Activated CD4-positive, alpha-beta T cell treated with anti-CD3 and anti-CD28 coated beads, Interleukin-2, amount 50 U/mL, for 16 hours (primary cell): ENCODE measurements around the gene KCNMA1.

Source experiments
- DNase-seq: peaks from one replicate; pipeline ENCODE4 v3.0.0-alpha.2; 2020

The KCNMA1 gene

GRCh38 chr10:77631241-77631640 lies 6.4 kb downstream of the KCNMA1 start:
- no peak for DNase-seq

- no peak for DNase-seq
These were observed 7.1 kb downstream of the KCNMA1 start for GRCh38 chr10:77630507-77630848.

- DNase-seq = no peak
These were observed 7.7 kb downstream of the KCNMA1 start for GRCh38 chr10:77629775-77630506.

GRCh38 chr10:77628906-77629730 lies 8.5 kb downstream of the KCNMA1 start:
- no peak for DNase-seq

GRCh38 chr10:77626266-77626935 lies 11.2 kb downstream of the KCNMA1 start:
- DNase-seq = no peak

GRCh38 chr10:77625379-77625778 lies 12.2 kb downstream of the KCNMA1 start:
- DNase-seq = no peak

- no peak for DNase-seq
These were observed 14.7 kb downstream of the KCNMA1 start for GRCh38 chr10:77622889-77623291.

- no peak for DNase-seq
These were observed 16.9 kb downstream of the KCNMA1 start for GRCh38 chr10:77620731-77621130.

GRCh38 chr10:77619964-77620703 lies 17.5 kb downstream of the KCNMA1 start:
- DNase-seq = no peak

GRCh38 chr10:77618117-77618516 lies 19.5 kb downstream of the KCNMA1 start:
- DNase-seq = no peak

- DNase-seq = no peak
These were observed 20.8 kb downstream of the KCNMA1 start for GRCh38 chr10:77616766-77617165.

GRCh38 chr10:77614778-77615625 lies 22.6 kb downstream of the KCNMA1 start:
- no peak for DNase-seq

GRCh38 chr10:77613476-77614130 lies 24.0 kb downstream of the KCNMA1 start:
- no peak for DNase-seq

- DNase-seq = no peak
These were observed 25.9 kb downstream of the KCNMA1 start for GRCh38 chr10:77611670-77612069.

GRCh38 chr10:77611221-77611620 lies 26.4 kb downstream of the KCNMA1 start:
- DNase-seq = no peak

GRCh38 chr10:77609781-77610272 lies 27.8 kb downstream of the KCNMA1 start:
- DNase-seq = no peak

- no peak for DNase-seq
These were observed 29.3 kb downstream of the KCNMA1 start for GRCh38 chr10:77608281-77608680.

GRCh38 chr10:77606751-77607150 lies 30.9 kb downstream of the KCNMA1 start:
- no peak for DNase-seq

GRCh38 chr10:77605466-77605865 lies 32.1 kb downstream of the KCNMA1 start:
- DNase-seq = no peak

- no peak for DNase-seq
These were observed 32.7 kb downstream of the KCNMA1 start for GRCh38 chr10:77604941-77605351.

GRCh38 chr10:77604063-77604462 lies 33.5 kb downstream of the KCNMA1 start:
- DNase-seq = no peak
